GM18519 (cell line): ENCODE results near the gene RAB21.
A peak's percentile ranks its signal among the peaks of the same experiment; 100 is the strongest.
"Not testable (repeated sequence)": the region's sequence is repeated elsewhere in the genome, so short reads cannot be mapped to it uniquely, and the experiment has no call there.

ENCODE experiments used
- ATAC-seq: cut with Tn5 transposase; IDR thresholded peaks from one replicate; pipeline ENCODE4 v1.9.1; 2021; ENCODE audit warnings: mild to moderate bottlenecking, moderate library complexity; ENCODE audit not compliant: unreplicated experiment, low FRiP score

Gene RAB21

DNA sequence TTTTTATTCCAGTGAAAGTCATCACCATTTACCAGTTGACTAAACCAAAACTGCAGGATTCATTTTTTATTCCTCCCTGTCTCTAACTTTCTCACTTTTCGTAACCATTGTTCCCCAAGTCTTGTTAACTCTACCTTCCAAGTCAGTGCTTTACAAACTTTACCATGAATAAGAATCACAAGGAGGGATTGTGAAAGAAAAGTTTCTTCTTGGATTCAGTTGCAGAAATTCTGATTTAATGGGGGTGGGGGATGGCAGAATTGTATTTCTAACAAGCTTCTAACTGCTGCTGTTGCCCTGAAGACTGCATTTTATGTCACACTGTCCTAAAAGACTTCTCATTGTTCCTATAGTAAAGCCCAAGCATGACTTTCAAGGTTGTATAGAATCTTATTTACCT, 5.0 kb upstream of the RAB21 start:
- ATAC-seq: no peak

- ATAC-seq: no peak
Measured at GRCh38 chr12:71752891-71753290, 1.8 kb upstream of the RAB21 start.

GRCh38 chr12:71755146-71755892, 656 bp downstream of the RAB21 start:
- ATAC-seq: peak; percentile 30

GRCh38 chr12:71756054-71756690, 1.5 kb downstream of the RAB21 start:
- no peak for ATAC-seq

DNA sequence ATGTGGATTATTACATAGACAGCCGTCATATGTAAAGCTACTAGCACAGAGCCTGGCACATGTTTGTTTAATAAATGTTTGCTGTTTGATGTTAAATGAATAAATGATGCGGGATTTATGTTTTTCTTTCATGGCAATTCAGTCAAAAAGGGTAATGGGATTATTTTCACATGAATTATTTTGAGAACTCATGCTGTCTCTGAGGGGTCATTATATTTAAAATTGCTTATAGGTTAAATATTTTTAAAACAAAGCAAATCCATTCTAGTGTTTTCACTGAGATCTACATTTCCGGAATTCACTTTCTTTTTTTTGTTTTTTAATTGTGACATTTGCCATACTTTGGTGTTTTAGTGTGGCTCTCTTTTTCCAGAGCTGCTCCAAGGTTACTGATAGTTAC, 5.3 kb downstream of the RAB21 start:
- ATAC-seq: no peak

- no peak for ATAC-seq
Measured at GRCh38 chr12:71760471-71760870, 5.8 kb downstream of the RAB21 start.

DNA sequence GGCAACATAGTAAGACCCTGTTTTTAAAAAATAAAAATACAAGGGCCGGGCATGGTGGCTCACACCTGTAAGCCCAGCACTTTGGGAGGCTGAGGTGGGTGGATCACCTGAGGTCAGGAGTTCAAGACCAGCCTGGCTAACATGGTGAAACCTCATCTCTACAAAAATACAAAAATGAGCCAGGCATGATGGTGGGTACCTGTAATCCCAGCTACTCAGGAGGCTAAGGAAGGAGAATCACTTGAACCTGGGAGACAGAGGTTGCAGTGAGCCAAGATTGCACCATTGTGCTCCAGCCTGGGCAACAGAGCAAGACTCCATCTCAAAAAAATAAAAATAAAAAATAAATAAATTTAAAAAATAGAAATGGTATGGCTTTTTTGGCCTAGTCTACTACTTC, 6.7 kb downstream of the RAB21 start:
- not testable (repeated sequence) for ATAC-seq

GRCh38 chr12:71763677-71764379, 9.2 kb downstream of the RAB21 start:
- ATAC-seq: no peak

- no peak for ATAC-seq
Measured at GRCh38 chr12:71764587-71765321, 10.1 kb downstream of the RAB21 start.

- ATAC-seq: no peak
Measured at GRCh38 chr12:71766202-71766601, 11.5 kb downstream of the RAB21 start.

DNA sequence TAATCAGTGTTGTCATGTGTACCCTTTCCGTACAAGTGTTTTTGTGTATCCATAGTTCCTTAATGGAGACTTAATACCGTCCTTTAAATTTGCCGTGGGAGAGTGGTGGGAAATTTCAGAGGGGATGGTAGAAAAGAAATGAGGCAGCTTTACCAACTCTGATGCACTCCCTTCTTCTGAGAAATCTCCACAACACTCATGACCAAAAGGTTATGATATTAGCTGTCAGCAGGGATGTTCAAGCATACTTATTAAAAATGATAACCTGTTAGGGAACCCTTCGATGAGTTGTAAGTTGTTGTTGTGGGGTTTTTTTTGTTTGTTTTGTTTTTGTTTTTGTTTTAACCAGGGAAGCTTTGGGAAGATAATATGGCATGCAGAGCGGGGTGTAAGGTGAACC, 12.5 kb downstream of the RAB21 start:
- no peak for ATAC-seq

DNA sequence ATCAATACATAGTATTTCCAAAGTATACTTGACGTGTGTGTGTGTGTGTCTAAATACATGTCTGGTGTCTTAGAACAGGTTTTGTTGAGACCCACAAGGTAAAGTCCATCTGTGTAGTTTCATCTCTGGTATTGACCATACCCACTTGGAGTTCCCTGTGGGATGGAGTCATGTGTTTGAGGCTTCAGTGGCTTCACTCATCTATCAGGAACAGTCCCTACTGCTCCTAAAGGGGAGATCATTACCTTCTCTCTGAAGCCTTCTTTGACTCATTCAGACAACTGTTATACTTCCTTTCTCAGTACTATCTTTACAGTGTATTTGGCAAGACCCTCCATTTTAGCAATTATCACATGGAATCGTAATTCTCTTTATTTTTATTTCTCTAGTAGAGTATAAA, 14.2 kb downstream of the RAB21 start:
- no peak for ATAC-seq

GRCh38 chr12:71771069-71771468, 16.4 kb downstream of the RAB21 start:
- no peak for ATAC-seq

DNA sequence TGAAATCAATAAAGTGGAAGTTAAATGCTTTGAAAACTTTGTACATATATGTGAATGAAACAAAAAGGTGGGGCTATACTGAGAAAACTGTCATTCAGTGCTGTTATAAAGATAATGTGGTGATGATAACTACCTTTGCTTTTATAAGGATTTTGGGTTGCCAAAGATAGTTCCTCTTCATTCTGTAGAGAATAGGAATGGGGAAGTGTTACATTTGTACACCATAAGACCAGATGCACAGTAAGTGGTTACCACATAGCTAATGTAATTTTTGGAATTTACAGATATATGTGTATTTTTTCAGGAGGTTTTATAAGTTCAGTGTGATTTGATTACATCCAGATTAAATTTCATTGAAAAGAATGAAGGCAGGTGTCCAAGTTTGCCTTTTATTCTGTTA, 18.1 kb downstream of the RAB21 start:
- no peak for ATAC-seq

DNA sequence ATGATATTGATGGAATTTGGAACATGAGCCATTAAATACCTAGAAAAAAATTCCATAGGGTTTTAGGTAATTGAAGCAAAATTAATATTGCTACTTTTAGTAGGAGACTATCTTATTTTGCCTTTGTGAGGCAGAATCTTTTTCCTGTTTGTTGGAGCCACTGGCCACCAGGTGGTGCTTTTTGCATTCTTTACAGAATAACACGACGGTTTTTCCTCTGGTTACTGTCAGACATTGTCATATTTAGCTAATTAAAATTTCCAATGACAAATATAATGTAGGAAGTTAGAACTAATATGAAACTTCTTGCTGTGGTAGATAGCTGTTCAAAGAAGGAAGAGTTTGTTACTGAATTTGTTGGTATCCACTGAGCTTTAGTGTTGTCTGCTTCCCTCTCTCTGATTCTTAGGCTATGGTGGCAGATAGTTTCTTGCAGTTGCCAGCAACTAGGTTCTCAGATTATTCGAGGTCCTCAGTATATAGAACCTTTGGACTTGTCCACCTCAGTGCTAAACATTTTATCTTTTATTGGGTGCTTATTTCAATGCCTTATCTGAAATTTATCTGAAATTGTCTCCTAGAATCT, 25.7 kb downstream of the RAB21 start:
- ATAC-seq: peak; percentile 47

- ATAC-seq: no peak
Measured at GRCh38 chr12:71782017-71782416, 27.4 kb downstream of the RAB21 start.

- ATAC-seq: no peak
Measured at GRCh38 chr12:71786829-71787228, 32.2 kb downstream of the RAB21 start.

GRCh38 chr12:71787580-71787979, 32.9 kb downstream of the RAB21 start:
- ATAC-seq: no peak

DNA sequence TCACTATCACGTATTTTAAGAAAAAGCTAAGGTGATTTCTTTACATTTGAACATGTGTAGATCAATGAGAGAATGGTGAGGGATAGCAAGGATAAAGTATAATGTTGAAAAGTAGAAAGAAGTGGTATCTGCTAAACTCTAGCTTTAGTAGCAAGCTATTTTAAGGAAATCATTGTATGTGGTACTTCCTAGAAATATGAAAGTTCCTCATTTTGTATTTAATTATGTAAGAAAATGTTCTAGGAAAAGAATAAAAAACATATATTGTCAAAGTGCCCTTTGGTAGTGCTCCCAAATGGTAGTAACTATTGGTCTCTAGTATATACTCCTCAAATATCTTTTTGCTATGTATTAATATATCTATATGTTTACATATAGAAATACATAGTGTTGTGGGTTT, 35.7 kb downstream of the RAB21 start:
- ATAC-seq: no peak

GRCh38 chr12:71791473-71792150, 36.9 kb downstream of the RAB21 start:
- ATAC-seq: no peak
